HL-60 (cell line): ENCODE results near the gene CHMP4A.

ENCODE experiments used
- DNase-seq, 2 experiments: peaks; one replicate each; pipeline ENCODE4 v3.0.0-alpha.2; 2010 to 2020; ENCODE audit warnings: low read depth in 1 of 2, low spot score in 1 of 2
- H3K27ac ChIP-seq: fragments of 250-450 bp; sonication (Bioruptor Pico); replicated peaks from 2 replicates; pipeline ENCODE4 v1.5.1; 2020; ENCODE audit warnings: mild to moderate bottlenecking, moderate library complexity
- H3K27me3 ChIP-seq: fragments of 250-450 bp; sonication (Bioruptor Pico); 2 replicates; pipeline ENCODE4 v1.5.1; 2021; ENCODE audit warnings: mild to moderate bottlenecking, moderate library complexity; ENCODE audit not compliant: insufficient read depth, poor library complexity, severe bottlenecking
- H3K4me3 ChIP-seq: replicated peaks from 2 replicates; pipeline ENCODE4 v1.5.1; 2011; ENCODE audit warnings: mild to moderate bottlenecking, control low read depth, low read length; ENCODE audit not compliant: insufficient read depth
- GABPA ChIP-seq: IDR thresholded peaks from 2 replicates; pipeline ENCODE4 v1.6.1; 2012; ENCODE audit warnings: low read depth
- POLR2AphosphoS5 ChIP-seq: IDR thresholded peaks from 2 replicates; pipeline ENCODE4 v1.6.1; 2012; ENCODE audit warnings: low read depth
- SPI1 ChIP-seq: IDR thresholded peaks from 2 replicates; pipeline ENCODE4 v1.6.1; 2012; ENCODE audit warnings: low read depth, mild to moderate bottlenecking, borderline replicate concordance
- TF ChIP-seq, protein P1 (sequence below): IDR thresholded peaks from 2 replicates; pipeline ENCODE4 v1.6.1; 2012; ENCODE audit warnings: low read depth; ENCODE audit not compliant: insufficient replicate concordance
- TF ChIP-seq, protein P2 (sequence below): IDR thresholded peaks from one replicate; pipeline ENCODE4 v1.5.1; 2011; ENCODE audit warnings: low read length, control low read depth, inconsistent platforms; ENCODE audit not compliant: insufficient read depth

Gene CHMP4A

DNA sequence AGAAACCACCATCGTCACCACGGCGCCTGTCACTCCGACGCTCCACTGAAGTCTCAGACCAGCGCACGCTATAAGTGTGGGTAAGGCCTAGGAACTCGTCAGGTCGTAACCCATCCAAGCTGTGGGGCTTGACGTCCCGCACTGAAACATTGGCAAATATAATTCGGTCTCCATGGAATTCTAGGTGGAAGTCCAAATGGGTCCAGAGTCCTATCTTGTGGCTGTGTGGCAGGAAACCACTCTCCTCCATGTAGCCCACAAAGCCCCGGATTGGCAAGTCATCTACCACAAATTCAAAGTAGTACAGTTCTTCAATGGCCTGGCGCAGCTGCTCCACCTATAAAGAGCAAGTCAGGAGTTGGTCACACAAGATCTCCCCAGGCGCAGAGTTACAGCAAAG is 20.4 kb downstream of the CHMP4A start:
- DNase-seq, result no peak
- Histone ChIP-seq H3K27ac (no peak overlapping the region), H3K4me3 (no peak overlapping the region), H3K27me3 (no peaks in the 10 kb centered on the region)
- TF ChIP-seq, protein P1, sequence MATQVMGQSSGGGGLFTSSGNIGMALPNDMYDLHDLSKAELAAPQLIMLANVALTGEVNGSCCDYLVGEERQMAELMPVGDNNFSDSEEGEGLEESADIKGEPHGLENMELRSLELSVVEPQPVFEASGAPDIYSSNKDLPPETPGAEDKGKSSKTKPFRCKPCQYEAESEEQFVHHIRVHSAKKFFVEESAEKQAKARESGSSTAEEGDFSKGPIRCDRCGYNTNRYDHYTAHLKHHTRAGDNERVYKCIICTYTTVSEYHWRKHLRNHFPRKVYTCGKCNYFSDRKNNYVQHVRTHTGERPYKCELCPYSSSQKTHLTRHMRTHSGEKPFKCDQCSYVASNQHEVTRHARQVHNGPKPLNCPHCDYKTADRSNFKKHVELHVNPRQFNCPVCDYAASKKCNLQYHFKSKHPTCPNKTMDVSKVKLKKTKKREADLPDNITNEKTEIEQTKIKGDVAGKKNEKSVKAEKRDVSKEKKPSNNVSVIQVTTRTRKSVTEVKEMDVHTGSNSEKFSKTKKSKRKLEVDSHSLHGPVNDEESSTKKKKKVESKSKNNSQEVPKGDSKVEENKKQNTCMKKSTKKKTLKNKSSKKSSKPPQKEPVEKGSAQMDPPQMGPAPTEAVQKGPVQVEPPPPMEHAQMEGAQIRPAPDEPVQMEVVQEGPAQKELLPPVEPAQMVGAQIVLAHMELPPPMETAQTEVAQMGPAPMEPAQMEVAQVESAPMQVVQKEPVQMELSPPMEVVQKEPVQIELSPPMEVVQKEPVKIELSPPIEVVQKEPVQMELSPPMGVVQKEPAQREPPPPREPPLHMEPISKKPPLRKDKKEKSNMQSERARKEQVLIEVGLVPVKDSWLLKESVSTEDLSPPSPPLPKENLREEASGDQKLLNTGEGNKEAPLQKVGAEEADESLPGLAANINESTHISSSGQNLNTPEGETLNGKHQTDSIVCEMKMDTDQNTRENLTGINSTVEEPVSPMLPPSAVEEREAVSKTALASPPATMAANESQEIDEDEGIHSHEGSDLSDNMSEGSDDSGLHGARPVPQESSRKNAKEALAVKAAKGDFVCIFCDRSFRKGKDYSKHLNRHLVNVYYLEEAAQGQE, result no peak
- no peak for TF ChIP-seq GABPA
- TF ChIP-seq SPI1, result no peak
- no peak for TF ChIP-seq POLR2AphosphoS5
- TF ChIP-seq, protein P2, sequence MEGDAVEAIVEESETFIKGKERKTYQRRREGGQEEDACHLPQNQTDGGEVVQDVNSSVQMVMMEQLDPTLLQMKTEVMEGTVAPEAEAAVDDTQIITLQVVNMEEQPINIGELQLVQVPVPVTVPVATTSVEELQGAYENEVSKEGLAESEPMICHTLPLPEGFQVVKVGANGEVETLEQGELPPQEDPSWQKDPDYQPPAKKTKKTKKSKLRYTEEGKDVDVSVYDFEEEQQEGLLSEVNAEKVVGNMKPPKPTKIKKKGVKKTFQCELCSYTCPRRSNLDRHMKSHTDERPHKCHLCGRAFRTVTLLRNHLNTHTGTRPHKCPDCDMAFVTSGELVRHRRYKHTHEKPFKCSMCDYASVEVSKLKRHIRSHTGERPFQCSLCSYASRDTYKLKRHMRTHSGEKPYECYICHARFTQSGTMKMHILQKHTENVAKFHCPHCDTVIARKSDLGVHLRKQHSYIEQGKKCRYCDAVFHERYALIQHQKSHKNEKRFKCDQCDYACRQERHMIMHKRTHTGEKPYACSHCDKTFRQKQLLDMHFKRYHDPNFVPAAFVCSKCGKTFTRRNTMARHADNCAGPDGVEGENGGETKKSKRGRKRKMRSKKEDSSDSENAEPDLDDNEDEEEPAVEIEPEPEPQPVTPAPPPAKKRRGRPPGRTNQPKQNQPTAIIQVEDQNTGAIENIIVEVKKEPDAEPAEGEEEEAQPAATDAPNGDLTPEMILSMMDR, result no peak

GRCh38 chr14:24190416-24190815 is 22.9 kb downstream of the CHMP4A start:
- TF ChIP-seq, protein P2, result no peak
- TF ChIP-seq, protein P1, result no peak
- TF ChIP-seq GABPA (no peak), SPI1 (no peak), POLR2AphosphoS5 (no peak)
- no peaks in the 10 kb centered on the region for H3K27me3 ChIP-seq
- DNase-seq, result no peak
- no peak overlapping the region for H3K27ac ChIP-seq
- no peak overlapping the region for H3K4me3 ChIP-seq

DNA sequence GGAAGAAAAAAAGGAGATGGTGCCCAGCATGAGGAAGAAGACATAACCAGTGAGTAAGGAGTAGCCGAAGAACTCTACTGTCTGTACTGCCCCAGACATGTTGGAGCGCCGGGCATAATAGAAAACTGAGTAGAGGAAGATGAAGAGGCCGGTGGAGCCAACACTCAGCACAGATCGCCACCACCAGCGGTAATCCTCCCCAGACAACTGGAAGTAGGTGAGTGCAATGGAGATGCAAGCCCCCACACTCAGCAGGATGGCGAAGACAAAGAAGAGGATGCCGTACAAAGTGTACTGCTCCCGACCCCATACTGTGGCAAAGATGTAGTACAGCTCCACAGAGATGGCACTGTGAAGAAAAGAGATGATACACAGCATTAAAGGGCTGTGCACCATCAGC is 23.8 kb downstream of the CHMP4A start:
- Histone ChIP-seq H3K4me3 (no peak overlapping the region), H3K27me3 (no peaks in the 10 kb centered on the region), H3K27ac (0 out of 2 replicates have a peak overlapping the region, but pooled peaks have one; percentile 79)
- DNase-seq, result no peak
- TF ChIP-seq POLR2AphosphoS5 (no peak), SPI1 (no peak), GABPA (no peak)
- TF ChIP-seq, protein P1, result no peak
- TF ChIP-seq, protein P2, result no peak
